GM23338 (cell line): ENCODE results near the gene AMBRA1. TPM values are rescaled to one million over a fixed set of nuclear protein-coding genes. Genes with fewer than 3 reads are reported as not detected.

Experiments
- ATAC-seq: fragments of 200-7000 bp; cut with Tn5 transposase; 3 replicates; pipeline ENCODE4 v1.9.1; 2020
- DNase-seq: peaks from one replicate; pipeline ENCODE4 v3.0.0-alpha.2; 2015; ENCODE audit warnings: low spot score
- H2AFZ ChIP-seq: fragments of 200-600 bp; sonication (generic); 2 replicates; pipeline ENCODE4 v1.8.0; 2016; ENCODE audit warnings: antibody characterized with exemption, mild to moderate bottlenecking, moderate library complexity
- H3F3A ChIP-seq: fragments of 200-600 bp; sonication (generic); replicated peaks from 2 replicates; pipeline ENCODE4 v1.8.0; 2017; ENCODE audit warnings: antibody characterized with exemption, mixed run types, low read depth
- H3K27ac ChIP-seq: fragments of 200-600 bp; sonication (generic); 2 replicates; pipeline ENCODE4 v1.6.1; 2016; ENCODE audit warnings: low read depth
- H3K27me3 ChIP-seq: fragments of 200-600 bp; sonication (generic); 2 replicates; pipeline ENCODE4 v1.8.0; 2016; ENCODE audit warnings: mild to moderate bottlenecking, mixed run types, moderate library complexity; ENCODE audit not compliant: insufficient read depth
- H3K36me3 ChIP-seq: fragments of 200-600 bp; sonication (generic); 2 replicates; pipeline ENCODE4 v1.8.0; 2016; ENCODE audit warnings: mild to moderate bottlenecking; ENCODE audit not compliant: insufficient read depth
- H3K4me1 ChIP-seq: fragments of 200-600 bp; sonication (generic); 2 replicates; pipeline ENCODE4 v1.8.0; 2016; ENCODE audit warnings: mild to moderate bottlenecking, moderate library complexity; ENCODE audit not compliant: insufficient read depth
- H3K4me2 ChIP-seq: fragments of 200-600 bp; sonication (generic); 2 replicates; pipeline ENCODE4 v1.7.1; 2017; ENCODE audit warnings: mixed run types
- H3K4me3 ChIP-seq: fragments of 200-600 bp; sonication (generic); 2 replicates; pipeline ENCODE4 v1.6.1; 2016; ENCODE audit warnings: mixed run types
- H3K79me2 ChIP-seq: fragments of 200-600 bp; sonication (generic); replicated peaks from 2 replicates; pipeline ENCODE4 v1.8.0; 2017; ENCODE audit warnings: mild to moderate bottlenecking; ENCODE audit not compliant: insufficient read depth
- H3K9me2 ChIP-seq: fragments of 200-600 bp; sonication (generic); 2 replicates; pipeline ENCODE4 v1.8.0; 2017; ENCODE audit not compliant: insufficient read depth
- H4K20me1 ChIP-seq: fragments of 200-600 bp; sonication (generic); replicated peaks from 2 replicates; pipeline ENCODE4 v1.8.0; 2017; ENCODE audit warnings: mild to moderate bottlenecking; ENCODE audit not compliant: insufficient read depth
- H3K27ac Mint-ChIP-seq: 2 replicates; pipeline ENCODE4 v1.8.0; 2020; ENCODE audit warnings: inconsistent platforms, mild to moderate bottlenecking, moderate library complexity, mixed read lengths
- H3K27me3 Mint-ChIP-seq: 3 replicates; pipeline ENCODE4 v1.8.0; 2022; ENCODE audit warnings: low read depth, mild to moderate bottlenecking, moderate library complexity, mixed read lengths, inconsistent platforms; ENCODE audit not compliant: insufficient read depth, poor library complexity
- H3K36me3 Mint-ChIP-seq: 3 replicates; pipeline ENCODE4 v1.8.0; 2021; ENCODE audit warnings: low read depth, mild to moderate bottlenecking, inconsistent platforms, moderate library complexity, mixed read lengths
- H3K4me1 Mint-ChIP-seq: 3 replicates; pipeline ENCODE4 v1.8.0; 2020; ENCODE audit warnings: mild to moderate bottlenecking, inconsistent platforms, mixed read lengths
- H3K4me3 Mint-ChIP-seq: 3 replicates; pipeline ENCODE4 v1.8.0; 2021; ENCODE audit warnings: moderate library complexity, mild to moderate bottlenecking, inconsistent platforms, mixed read lengths
- H3K9me3 Mint-ChIP-seq: 3 replicates; pipeline ENCODE4 v1.8.0; 2020; ENCODE audit warnings: moderate library complexity, mild to moderate bottlenecking, inconsistent platforms, mixed read lengths
- CREB1 ChIP-seq: fragments of 250-450 bp; sonication (Bioruptor Pico); IDR thresholded peaks from 2 replicates; pipeline ENCODE4 v1.5.0; 2020; ENCODE audit warnings: low read depth, mild to moderate bottlenecking, moderate library complexity
- EZH2phosphoT487 ChIP-seq: fragments of 200-600 bp; sonication (generic); IDR thresholded peaks from one replicate; pipeline ENCODE4 v1.8.1; 2018; ENCODE audit warnings: antibody characterized with exemption; ENCODE audit not compliant: unreplicated experiment
- JUNB ChIP-seq: IDR thresholded peaks from one replicate; pipeline ENCODE4 v1.6.1; 2016; ENCODE audit warnings: antibody characterized with exemption; ENCODE audit not compliant: unreplicated experiment
- NANOG ChIP-seq: IDR thresholded peaks from 2 replicates; pipeline ENCODE4 v1.6.1; 2016; ENCODE audit warnings: antibody characterized with exemption, borderline replicate concordance
- POLR2AphosphoS5 ChIP-seq: IDR thresholded peaks from 2 replicates; pipeline ENCODE4 v1.6.1; 2016; ENCODE audit warnings: antibody characterized with exemption, low read depth
- ZNF114 ChIP-seq: fragments of 250-450 bp; sonication (Bioruptor Pico); IDR thresholded peaks from 2 replicates; pipeline ENCODE4 v1.5.0; 2020; ENCODE audit warnings: mild to moderate bottlenecking, moderate library complexity
- polyA plus RNA-seq: library from polyadenylated mRNA; unstranded; fragments of >200 nt; fragmentation: Nextera tagmentation; extraction: Ambion mirVana; gene quantifications from 2 replicates; pipeline ENCODE4 v1.2.1, GENCODE V29; 2016
- total RNA-seq: library from RNA; depleted of rRNA; stranded (reverse); fragments of >200 nt; shearing (Covaris generic); gene quantifications from 2 replicates; pipeline ENCODE4 v1.2.3, GENCODE V29; 2014
- TF ChIP-seq, protein P1 (sequence below): IDR thresholded peaks from 2 replicates; pipeline ENCODE4 v1.6.1; 2016; ENCODE audit warnings: antibody characterized with exemption
- TF ChIP-seq, protein P2 (sequence below), 2 experiments: fragments of 200-600 bp in 1 of 2; sonication (generic) in 1 of 2; conservative IDR thresholded peaks; 2 replicates each; pipeline versions ENCODE4 v1.5.1 to v1.6.1; 2016 to 2017; ENCODE audit warnings: antibody characterized with exemption in 2 of 2, low read depth in 2 of 2, mild to moderate bottlenecking in 2 of 2, moderate library complexity in 1 of 2
- TF ChIP-seq, protein P3 (sequence below): fragments of 250-450 bp; sonication (Bioruptor Pico); IDR thresholded peaks from 2 replicates; pipeline ENCODE4 v1.5.0; 2020; ENCODE audit warnings: mild to moderate bottlenecking, moderate library complexity
- TF ChIP-seq, protein P4 (sequence below): IDR thresholded peaks from one replicate; pipeline ENCODE4 v1.6.1; 2018; ENCODE audit warnings: antibody characterized with exemption; ENCODE audit not compliant: unreplicated experiment

AMBRA1 gene
- total and polyA plus RNA-seq, 2 experiments from 2014 or later, result 8.3 to 34.8 TPM

DNA sequence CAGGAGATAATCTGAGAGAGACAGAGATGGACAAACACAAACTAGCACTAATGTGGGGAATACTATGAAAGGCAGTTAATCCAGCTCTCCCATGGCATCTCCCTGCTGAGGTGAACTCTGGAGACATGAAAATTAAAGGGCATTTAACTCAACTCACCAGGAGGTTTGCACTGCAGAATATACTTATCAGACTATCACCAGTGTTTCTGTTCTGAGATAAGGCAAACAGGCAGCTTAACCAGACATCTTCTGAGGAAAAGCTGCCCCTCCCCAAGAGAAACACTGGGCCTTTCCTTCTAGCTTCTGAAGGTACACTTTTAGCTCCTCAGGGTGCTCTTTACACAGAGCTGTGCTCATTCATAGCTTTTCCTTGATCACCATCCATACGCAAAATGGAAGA is 85.5 kb downstream of the AMBRA1 start:
- Histone ChIP-seq H3K4me2 (no peak overlapping the region), H3K9me2 (no peaks in the 10 kb centered on the region), H4K20me1 (0 out of 2 replicates have a peak, but pooled peaks cover 2% of the 10 kb centered on the region), H3K79me2 (peaks cover 7% of the 10 kb centered on the region), H3K27ac (no peak overlapping the region), H3K4me3 (no peak overlapping the region), H3K27me3 (no peaks in the 10 kb centered on the region), H2AFZ (no peak overlapping the region), H3F3A (no peaks in the 10 kb centered on the region; the same call in 1 of the 2 replicates), H3K4me1 (peaks cover 38% of the 10 kb centered on the region), H3K36me3 (peaks cover 3% of the 10 kb centered on the region; the same call in 1 of the 2 replicates)
- H3K9me3 Mint-ChIP-seq, result no peaks in the 10 kb centered on the region
- H3K27me3 Mint-ChIP-seq, result peaks cover 3% of the 10 kb centered on the region
- no peak overlapping the region for H3K27ac Mint-ChIP-seq
- H3K36me3 Mint-ChIP-seq, result peaks cover 16% of the 10 kb centered on the region
- ATAC-seq, result no peak
- peaks cover 43% of the 10 kb centered on the region for H3K4me1 Mint-ChIP-seq
- no peak overlapping the region for H3K4me3 Mint-ChIP-seq
- DNase-seq, result no peak
- TF ChIP-seq POLR2AphosphoS5 (no peak), CREB1 (CRISPR knock-in tag) (no peak), NANOG (no peak), JUNB (no peak), EZH2phosphoT487 (no peak), ZNF114 (CRISPR knock-in tag) (no peak)
- TF ChIP-seq, protein P1, sequence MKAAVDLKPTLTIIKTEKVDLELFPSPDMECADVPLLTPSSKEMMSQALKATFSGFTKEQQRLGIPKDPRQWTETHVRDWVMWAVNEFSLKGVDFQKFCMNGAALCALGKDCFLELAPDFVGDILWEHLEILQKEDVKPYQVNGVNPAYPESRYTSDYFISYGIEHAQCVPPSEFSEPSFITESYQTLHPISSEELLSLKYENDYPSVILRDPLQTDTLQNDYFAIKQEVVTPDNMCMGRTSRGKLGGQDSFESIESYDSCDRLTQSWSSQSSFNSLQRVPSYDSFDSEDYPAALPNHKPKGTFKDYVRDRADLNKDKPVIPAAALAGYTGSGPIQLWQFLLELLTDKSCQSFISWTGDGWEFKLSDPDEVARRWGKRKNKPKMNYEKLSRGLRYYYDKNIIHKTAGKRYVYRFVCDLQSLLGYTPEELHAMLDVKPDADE, result no peak
- TF ChIP-seq, protein P2, sequence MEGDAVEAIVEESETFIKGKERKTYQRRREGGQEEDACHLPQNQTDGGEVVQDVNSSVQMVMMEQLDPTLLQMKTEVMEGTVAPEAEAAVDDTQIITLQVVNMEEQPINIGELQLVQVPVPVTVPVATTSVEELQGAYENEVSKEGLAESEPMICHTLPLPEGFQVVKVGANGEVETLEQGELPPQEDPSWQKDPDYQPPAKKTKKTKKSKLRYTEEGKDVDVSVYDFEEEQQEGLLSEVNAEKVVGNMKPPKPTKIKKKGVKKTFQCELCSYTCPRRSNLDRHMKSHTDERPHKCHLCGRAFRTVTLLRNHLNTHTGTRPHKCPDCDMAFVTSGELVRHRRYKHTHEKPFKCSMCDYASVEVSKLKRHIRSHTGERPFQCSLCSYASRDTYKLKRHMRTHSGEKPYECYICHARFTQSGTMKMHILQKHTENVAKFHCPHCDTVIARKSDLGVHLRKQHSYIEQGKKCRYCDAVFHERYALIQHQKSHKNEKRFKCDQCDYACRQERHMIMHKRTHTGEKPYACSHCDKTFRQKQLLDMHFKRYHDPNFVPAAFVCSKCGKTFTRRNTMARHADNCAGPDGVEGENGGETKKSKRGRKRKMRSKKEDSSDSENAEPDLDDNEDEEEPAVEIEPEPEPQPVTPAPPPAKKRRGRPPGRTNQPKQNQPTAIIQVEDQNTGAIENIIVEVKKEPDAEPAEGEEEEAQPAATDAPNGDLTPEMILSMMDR (conservative IDR thresholded peaks at IDR 0.05; ENCODE audit: low read depth in 2 of 2), result no peak
- TF ChIP-seq, protein P3, sequence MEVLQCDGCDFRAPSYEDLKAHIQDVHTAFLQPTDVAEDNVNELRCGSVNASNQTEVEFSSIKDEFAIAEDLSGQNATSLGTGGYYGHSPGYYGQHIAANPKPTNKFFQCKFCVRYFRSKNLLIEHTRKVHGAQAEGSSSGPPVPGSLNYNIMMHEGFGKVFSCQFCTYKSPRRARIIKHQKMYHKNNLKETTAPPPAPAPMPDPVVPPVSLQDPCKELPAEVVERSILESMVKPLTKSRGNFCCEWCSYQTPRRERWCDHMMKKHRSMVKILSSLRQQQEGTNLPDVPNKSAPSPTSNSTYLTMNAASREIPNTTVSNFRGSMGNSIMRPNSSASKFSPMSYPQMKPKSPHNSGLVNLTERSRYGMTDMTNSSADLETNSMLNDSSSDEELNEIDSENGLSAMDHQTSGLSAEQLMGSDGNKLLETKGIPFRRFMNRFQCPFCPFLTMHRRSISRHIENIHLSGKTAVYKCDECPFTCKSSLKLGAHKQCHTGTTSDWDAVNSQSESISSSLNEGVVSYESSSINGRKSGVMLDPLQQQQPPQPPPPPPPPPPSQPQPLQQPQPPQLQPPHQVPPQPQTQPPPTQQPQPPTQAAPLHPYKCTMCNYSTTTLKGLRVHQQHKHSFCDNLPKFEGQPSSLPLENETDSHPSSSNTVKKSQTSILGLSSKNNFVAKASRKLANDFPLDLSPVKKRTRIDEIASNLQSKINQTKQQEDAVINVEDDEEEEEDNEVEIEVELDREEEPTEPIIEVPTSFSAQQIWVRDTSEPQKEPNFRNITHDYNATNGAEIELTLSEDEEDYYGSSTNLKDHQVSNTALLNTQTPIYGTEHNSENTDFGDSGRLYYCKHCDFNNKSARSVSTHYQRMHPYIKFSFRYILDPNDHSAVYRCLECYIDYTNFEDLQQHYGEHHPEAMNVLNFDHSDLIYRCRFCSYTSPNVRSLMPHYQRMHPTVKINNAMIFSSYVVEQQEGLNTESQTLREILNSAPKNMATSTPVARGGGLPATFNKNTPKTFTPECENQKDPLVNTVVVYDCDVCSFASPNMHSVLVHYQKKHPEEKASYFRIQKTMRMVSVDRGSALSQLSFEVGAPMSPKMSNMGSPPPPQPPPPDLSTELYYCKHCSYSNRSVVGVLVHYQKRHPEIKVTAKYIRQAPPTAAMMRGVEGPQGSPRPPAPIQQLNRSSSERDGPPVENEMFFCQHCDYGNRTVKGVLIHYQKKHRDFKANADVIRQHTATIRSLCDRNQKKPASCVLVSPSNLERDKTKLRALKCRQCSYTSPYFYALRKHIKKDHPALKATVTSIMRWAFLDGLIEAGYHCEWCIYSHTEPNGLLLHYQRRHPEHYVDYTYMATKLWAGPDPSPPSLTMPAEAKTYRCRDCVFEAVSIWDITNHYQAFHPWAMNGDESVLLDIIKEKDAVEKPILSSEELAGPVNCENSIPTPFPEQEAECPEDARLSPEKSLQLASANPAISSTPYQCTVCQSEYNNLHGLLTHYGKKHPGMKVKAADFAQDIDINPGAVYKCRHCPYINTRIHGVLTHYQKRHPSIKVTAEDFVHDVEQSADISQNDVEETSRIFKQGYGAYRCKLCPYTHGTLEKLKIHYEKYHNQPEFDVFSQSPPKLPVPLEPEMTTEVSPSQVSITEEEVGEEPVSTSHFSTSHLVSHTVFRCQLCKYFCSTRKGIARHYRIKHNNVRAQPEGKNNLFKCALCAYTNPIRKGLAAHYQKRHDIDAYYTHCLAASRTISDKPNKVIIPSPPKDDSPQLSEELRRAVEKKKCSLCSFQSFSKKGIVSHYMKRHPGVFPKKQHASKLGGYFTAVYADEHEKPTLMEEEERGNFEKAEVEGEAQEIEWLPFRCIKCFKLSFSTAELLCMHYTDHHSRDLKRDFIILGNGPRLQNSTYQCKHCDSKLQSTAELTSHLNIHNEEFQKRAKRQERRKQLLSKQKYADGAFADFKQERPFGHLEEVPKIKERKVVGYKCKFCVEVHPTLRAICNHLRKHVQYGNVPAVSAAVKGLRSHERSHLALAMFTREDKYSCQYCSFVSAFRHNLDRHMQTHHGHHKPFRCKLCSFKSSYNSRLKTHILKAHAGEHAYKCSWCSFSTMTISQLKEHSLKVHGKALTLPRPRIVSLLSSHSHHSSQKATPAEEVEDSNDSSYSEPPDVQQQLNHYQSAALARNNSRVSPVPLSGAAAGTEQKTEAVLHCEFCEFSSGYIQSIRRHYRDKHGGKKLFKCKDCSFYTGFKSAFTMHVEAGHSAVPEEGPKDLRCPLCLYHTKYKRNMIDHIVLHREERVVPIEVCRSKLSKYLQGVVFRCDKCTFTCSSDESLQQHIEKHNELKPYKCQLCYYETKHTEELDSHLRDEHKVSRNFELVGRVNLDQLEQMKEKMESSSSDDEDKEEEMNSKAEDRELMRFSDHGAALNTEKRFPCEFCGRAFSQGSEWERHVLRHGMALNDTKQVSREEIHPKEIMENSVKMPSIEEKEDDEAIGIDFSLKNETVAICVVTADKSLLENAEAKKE, result no peak
- TF ChIP-seq, protein P4, sequence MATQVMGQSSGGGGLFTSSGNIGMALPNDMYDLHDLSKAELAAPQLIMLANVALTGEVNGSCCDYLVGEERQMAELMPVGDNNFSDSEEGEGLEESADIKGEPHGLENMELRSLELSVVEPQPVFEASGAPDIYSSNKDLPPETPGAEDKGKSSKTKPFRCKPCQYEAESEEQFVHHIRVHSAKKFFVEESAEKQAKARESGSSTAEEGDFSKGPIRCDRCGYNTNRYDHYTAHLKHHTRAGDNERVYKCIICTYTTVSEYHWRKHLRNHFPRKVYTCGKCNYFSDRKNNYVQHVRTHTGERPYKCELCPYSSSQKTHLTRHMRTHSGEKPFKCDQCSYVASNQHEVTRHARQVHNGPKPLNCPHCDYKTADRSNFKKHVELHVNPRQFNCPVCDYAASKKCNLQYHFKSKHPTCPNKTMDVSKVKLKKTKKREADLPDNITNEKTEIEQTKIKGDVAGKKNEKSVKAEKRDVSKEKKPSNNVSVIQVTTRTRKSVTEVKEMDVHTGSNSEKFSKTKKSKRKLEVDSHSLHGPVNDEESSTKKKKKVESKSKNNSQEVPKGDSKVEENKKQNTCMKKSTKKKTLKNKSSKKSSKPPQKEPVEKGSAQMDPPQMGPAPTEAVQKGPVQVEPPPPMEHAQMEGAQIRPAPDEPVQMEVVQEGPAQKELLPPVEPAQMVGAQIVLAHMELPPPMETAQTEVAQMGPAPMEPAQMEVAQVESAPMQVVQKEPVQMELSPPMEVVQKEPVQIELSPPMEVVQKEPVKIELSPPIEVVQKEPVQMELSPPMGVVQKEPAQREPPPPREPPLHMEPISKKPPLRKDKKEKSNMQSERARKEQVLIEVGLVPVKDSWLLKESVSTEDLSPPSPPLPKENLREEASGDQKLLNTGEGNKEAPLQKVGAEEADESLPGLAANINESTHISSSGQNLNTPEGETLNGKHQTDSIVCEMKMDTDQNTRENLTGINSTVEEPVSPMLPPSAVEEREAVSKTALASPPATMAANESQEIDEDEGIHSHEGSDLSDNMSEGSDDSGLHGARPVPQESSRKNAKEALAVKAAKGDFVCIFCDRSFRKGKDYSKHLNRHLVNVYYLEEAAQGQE, result no peak
